HCT116 (cell line): Measurements from ENCODE around the gene CHRND. TPM values are rescaled to one million over a fixed set of nuclear protein-coding genes. Genes with fewer than 3 reads are reported as not detected.
A peak's percentile ranks its signal among the peaks of the same experiment; 100 is the strongest.

ENCODE experiments used
- ATAC-seq: fragments of 200-7000 bp; cut with Tn5 transposase; 2 replicates; pipeline ENCODE4 v1.9.1; 2020; ENCODE audit warnings: mild to moderate bottlenecking, moderate library complexity
- BruUV-seq: library from RNA; stranded (reverse); fragments of 400-500 nt; replicated peaks from 2 replicates; lab custom pipeline; 2021; lab: Mats Ljungman, UMichigan
- CTCF ChIA-PET: fragments of 300-600 bp; sonication (Branson Sonifier 250); formaldehyde crosslinking; loops from one replicate; lab custom pipeline; 2021; ENCODE audit warnings: antibody characterized with exemption; lab: Charles Lee
- POLR2A ChIA-PET: fragments of 300-600, 350-600 bp; sonication (Branson Sonifier 250); formaldehyde crosslinking; loops from one replicate; lab custom pipeline; 2021; ENCODE audit warnings: antibody characterized with exemption; lab: Charles Lee
- RAD21 ChIA-PET, 2 experiments: fragments of 300-600 bp; sonication (Branson Sonifier 250); formaldehyde crosslinking; loops; one replicate each; lab custom pipeline; 2023; ENCODE audit warnings: low total read pairs in 2 of 2; ENCODE audit not compliant: uncharacterized antibody in 2 of 2, unreplicated experiment in 2 of 2, low non-redundant PET in 1 of 2; lab: Charles Lee
- DNase-seq: peaks from one replicate; pipeline ENCODE4 v3.0.0-alpha.2; 2010; ENCODE audit warnings: low read depth, low spot score
- H2AFZ ChIP-seq: fragments of 200-600 bp; shearing (Covaris generic), sonication (generic); 2 replicates; pipeline ENCODE4 v1.6.1; 2017; ENCODE audit warnings: low read depth, mixed run types, mixed read lengths, antibody characterized with exemption, low read length; ENCODE audit not compliant: poor library complexity, severe bottlenecking
- H3K27ac ChIP-seq: 2 replicates; pipeline ENCODE4 v1.5.1; 2012; ENCODE audit warnings: low read depth, low read length
- H3K27me3 ChIP-seq: fragments of 200-600 bp; sonication (generic); 2 replicates; pipeline ENCODE4 v1.6.1; 2016; ENCODE audit warnings: mixed run types, low read length, mixed read lengths; ENCODE audit not compliant: insufficient read depth
- H3K36me3 ChIP-seq, 2 experiments: fragments of 200-500 bp in 1 of 2; fragments of 200-600 bp in 1 of 2; sonication (Bioruptor generic) in 1 of 2; sonication (generic) in 1 of 2; 2 replicates each; pipeline versions ENCODE4 v1.5.1 to v1.6.1; 2014 to 2016; ENCODE audit warnings: low read length in 2 of 2, inconsistent platforms in 1 of 2, mixed read lengths in 1 of 2, mixed run types in 1 of 2; ENCODE audit not compliant: insufficient read depth in 2 of 2, control insufficient read depth in 1 of 2
- H3K4me1 ChIP-seq, 2 experiments: fragments of 200-600 bp in 1 of 2; sonication (generic) in 1 of 2; 2 replicates each; pipeline versions ENCODE4 v1.5.1 to v1.6.1; 2012 to 2017; ENCODE audit warnings: low read length in 2 of 2, inconsistent platforms in 1 of 2, mild to moderate bottlenecking in 1 of 2, mixed read lengths in 1 of 2, mixed run types in 1 of 2, moderate library complexity in 1 of 2; ENCODE audit not compliant: insufficient read depth in 2 of 2, control insufficient read depth in 1 of 2
- H3K4me2 ChIP-seq: fragments of 200-600 bp; sonication (generic); 2 replicates; pipeline ENCODE4 v1.6.1; 2017; ENCODE audit warnings: mixed run types, low read length, mixed read lengths
- H3K4me3 ChIP-seq, 2 experiments: fragments of 200-600 bp in 1 of 2; sonication (generic) in 1 of 2; replicated peaks in 1 of 2; 2 replicates each; pipeline ENCODE4 v1.5.1; 2011 to 2016; ENCODE audit warnings: low read length in 2 of 2, control low read depth in 1 of 2, low read depth in 1 of 2, mild to moderate bottlenecking in 1 of 2, mixed read lengths in 1 of 2, mixed run types in 1 of 2
- H3K79me2 ChIP-seq: fragments of 200-600 bp; sonication (generic); 2 replicates; pipeline ENCODE4 v1.6.1; 2017; ENCODE audit warnings: mild to moderate bottlenecking, mixed run types, low read length, moderate library complexity, mixed read lengths; ENCODE audit not compliant: insufficient read depth
- H3K9ac ChIP-seq: fragments of 200-600 bp; sonication (generic); 2 replicates; pipeline ENCODE4 v1.6.1; 2016; ENCODE audit warnings: low read length, mixed read lengths
- H3K9me2 ChIP-seq: fragments of 200-600 bp; sonication (generic), shearing (Covaris generic); 2 replicates; pipeline ENCODE4 v1.6.1; 2017; ENCODE audit warnings: mixed run types, mild to moderate bottlenecking, moderate library complexity; ENCODE audit not compliant: insufficient read depth
- H3K9me3 ChIP-seq, 2 experiments: fragments of 200-500 bp in 1 of 2; fragments of 200-600 bp in 1 of 2; sonication (Bioruptor generic) in 1 of 2; sonication (generic) in 1 of 2; 2 replicates each; pipeline ENCODE4 v1.6.1; 2014 to 2017; ENCODE audit warnings: low read length in 2 of 2, mixed read lengths in 2 of 2, inconsistent platforms in 1 of 2, low read depth in 1 of 2, mild to moderate bottlenecking in 1 of 2, mixed run types in 1 of 2, moderate library complexity in 1 of 2; ENCODE audit not compliant: control insufficient read depth in 1 of 2, insufficient read depth in 1 of 2
- H4K20me1 ChIP-seq: fragments of 200-600 bp; sonication (generic), shearing (Covaris generic); 2 replicates; pipeline ENCODE4 v1.6.1; 2017; ENCODE audit warnings: mixed run types, mild to moderate bottlenecking, moderate library complexity; ENCODE audit not compliant: insufficient read depth
- ELF1 ChIP-seq: IDR thresholded peaks from 2 replicates; pipeline ENCODE4 v1.6.1; 2012; ENCODE audit warnings: low read depth, borderline replicate concordance
- EZH2 ChIP-seq: fragments of 200-600 bp; sonication (generic); IDR thresholded peaks from 2 replicates; pipeline ENCODE4 v1.6.1; 2017; ENCODE audit warnings: antibody characterized with exemption, mixed run types
- POLR2A ChIP-seq: IDR thresholded peaks from 2 replicates; pipeline ENCODE4 v1.7.0; 2011; ENCODE audit warnings: borderline replicate concordance; ENCODE audit not compliant: insufficient read depth, insufficient read length; ENCODE audit errors: extremely low read depth
- POLR2AphosphoS5 ChIP-seq: IDR thresholded peaks from 2 replicates; pipeline ENCODE4 v1.6.1; 2011; ENCODE audit warnings: mild to moderate bottlenecking, low read depth, low read length, moderate library complexity
- SP1 ChIP-seq: IDR thresholded peaks from 2 replicates; pipeline ENCODE4 v1.6.1; 2012; ENCODE audit warnings: low read depth
- YY1 ChIP-seq: IDR thresholded peaks from 2 replicates; pipeline ENCODE4 v1.6.1; 2011; ENCODE audit warnings: low read length, low read depth, moderate library complexity, mild to moderate bottlenecking; ENCODE audit not compliant: insufficient replicate concordance; ENCODE audit errors: extremely low read depth
- ZNF274 ChIP-seq: fragments of 200-500 bp; sonication (Bioruptor generic); IDR thresholded peaks from 2 replicates; pipeline ENCODE4 v1.6.1; 2014; ENCODE audit warnings: mild to moderate bottlenecking, low read depth, low read length, inconsistent platforms
- intact Hi-C: fragments of 100-400 bp; cut with micrococcal nuclease; formaldehyde crosslinking; loops from 2 replicates; pipeline ENCODE4 v1.10.0; 2022
- total RNA-seq: library from RNA; stranded (reverse); gene quantifications from one replicate; pipeline ENCODE4 v1.2.1, GENCODE V29; 2021; ENCODE audit not compliant: unreplicated experiment

CHRND gene
- total RNA-seq, 1 experiment from 2014 or later = not detected

- Histone ChIP-seq H4K20me1 (no peaks in the 10 kb centered on the region), H3K79me2 (no peaks in the 10 kb centered on the region), H3K9ac (no peak overlapping the region), H3K4me3 (no peak overlapping the region), H3K9me3 (peaks cover 0 to 3% of the 10 kb centered on the region in 2 experiments; a peak in 3 of 4 replicates), H3K4me2 (no peak overlapping the region), H3K4me1 (0 out of 4 replicates have a peak, but pooled peaks cover 0 to 3% of the 10 kb centered on the region in 2 experiments), H3K9me2 (no peaks in the 10 kb centered on the region), H3K27me3 (no peaks in the 10 kb centered on the region), H2AFZ (no peak overlapping the region), H3K27ac (no peak overlapping the region), H3K36me3 (no peaks in the 10 kb centered on the region)
- no peak for DNase-seq
- RAD21 ChIA-PET = no interaction called here
- no peak for ATAC-seq
- CTCF ChIA-PET = no interaction called here
- POLR2A ChIA-PET = interaction anchor here (0.6 kb wide), 1 partner anchor 10 kb away, joined by 6 read pairs; no protein-coding TSS in a partner anchor
- intact Hi-C loops = no loop called here
- TF ChIP-seq YY1 (no peak), POLR2AphosphoS5 (peak; percentile 8; the same call in 1 of the 2 replicates)
- no TSS peak for BruUV-seq
Observed at GRCh38 chr2:232541195-232541960, 15.4 kb downstream of the CHRND start.

DNA sequence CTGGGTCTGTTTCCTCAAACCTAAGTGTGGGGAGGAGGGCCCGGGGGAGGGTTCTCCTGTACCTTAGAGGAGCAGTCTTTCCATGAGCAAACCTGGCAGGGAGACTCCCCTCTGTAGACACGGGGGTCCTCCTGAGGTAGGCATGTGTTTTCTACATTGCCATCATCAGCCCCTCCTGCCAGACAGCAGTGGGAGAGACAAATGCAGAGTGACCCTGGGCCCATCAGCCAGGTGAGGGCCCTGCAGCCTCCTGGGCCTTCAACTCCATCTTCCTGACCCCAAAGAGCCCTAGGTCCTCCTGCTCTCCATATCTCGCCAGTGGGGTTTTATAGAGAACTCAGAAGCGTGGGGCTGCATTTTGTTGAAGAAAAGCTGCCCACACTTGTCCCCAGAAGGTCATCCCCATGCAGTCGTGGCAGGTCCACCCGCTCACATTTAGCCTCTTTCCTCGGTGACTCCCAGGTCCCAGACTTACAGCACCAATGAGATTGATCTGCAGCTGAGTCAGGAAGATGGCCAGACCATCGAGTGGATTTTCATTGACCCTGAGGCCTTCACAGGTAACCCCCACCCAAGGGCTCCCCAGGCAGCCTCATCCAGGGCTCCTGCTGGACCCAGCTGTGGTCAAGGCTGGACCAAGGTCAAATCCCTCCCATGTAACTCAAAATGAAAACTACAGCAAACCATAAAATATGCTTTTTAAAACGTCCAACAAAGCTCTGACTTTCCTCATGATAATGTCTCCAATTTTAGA, 16.2 kb downstream of the CHRND start:
- Histone ChIP-seq H3K27me3 (no peaks in the 10 kb centered on the region), H2AFZ (no peak overlapping the region), H3K4me2 (no peak overlapping the region), H4K20me1 (no peaks in the 10 kb centered on the region), H3K4me1 (0 out of 4 replicates have a peak, but pooled peaks cover 0 to 3% of the 10 kb centered on the region in 2 experiments)
- intact Hi-C loops = no loop called here
- POLR2A ChIA-PET = no interaction called here
- DNase-seq = no peak
- BruUV-seq = no TSS peak
- TF ChIP-seq POLR2AphosphoS5 (peak; percentile 5; the same call in 1 of the 2 replicates), SP1 (no peak), ZNF274 (no peak), POLR2A (no peak), YY1 (no peak), EZH2 (no peak), ELF1 (no peak)
- TF ChIP-seq, all 23 proteins: peak for 1
- no peak overlapping the region for H3K27ac ChIP-seq
- no peak overlapping the region for H3K4me3 ChIP-seq
- no peak overlapping the region for H3K9ac ChIP-seq
- no peak for ATAC-seq
- H3K36me3 ChIP-seq = peaks cover 1 to 2% of the 10 kb centered on the region in 2 experiments; a peak in 1 of 4 replicates
- peaks cover 1% of the 10 kb centered on the region for H3K79me2 ChIP-seq
- no peaks in the 10 kb centered on the region for H3K9me2 ChIP-seq
- no peaks in the 10 kb centered on the region for H3K9me3 ChIP-seq
- CTCF ChIA-PET = no interaction called here
- RAD21 ChIA-PET = no interaction called here
